ENCODE measurements around the gene GPR75. TPM values are rescaled to one million over a fixed set of nuclear protein-coding genes. Genes with fewer than 3 reads are reported as not detected.
"Not testable (repeated sequence)": the region's sequence is repeated elsewhere in the genome, so short reads cannot be mapped to it uniquely, and the experiment has no call there.

GPR75 gene
- total RNA-seq, 1 donor from 2014 or later, result 3.7 TPM

- Mint-ChIP-seq H3K27me3 (ENCODE audit: insufficient read depth) (no peaks in the 10 kb centered on the region), H3K4me1 (ENCODE audit: low read depth) (no peaks in the 10 kb centered on the region), H3K36me3 (ENCODE audit: low read depth) (peaks cover 20% of the 10 kb centered on the region), H3K27ac (no peak overlapping the region), H3K4me3 (no peak overlapping the region), H3K9me3 (no peaks in the 10 kb centered on the region)
- intact Hi-C loops (cut with micrococcal nuclease), result no loop called here
- DNase-seq (ENCODE audit: low spot score), result no peak
Observed at GRCh38 chr2:53874401-53874950, 14.7 kb upstream of the GPR75 start.

GRCh38 chr2:53867773-53868172 is 8.0 kb upstream of the GPR75 start:
- intact Hi-C loops (cut with micrococcal nuclease), result loop anchor here (5.0 kb wide), 1 partner anchor 80 kb away; the partner anchor contains the start of genes ASB3 and ERLEC1
- Mint-ChIP-seq H3K36me3 (ENCODE audit: low read depth) (peaks cover 24% of the 10 kb centered on the region), H3K27me3 (ENCODE audit: insufficient read depth) (no peaks in the 10 kb centered on the region), H3K4me1 (ENCODE audit: low read depth) (no peaks in the 10 kb centered on the region), H3K27ac (no peak overlapping the region), H3K9me3 (no peaks in the 10 kb centered on the region), H3K4me3 (no peak overlapping the region)
- DNase-seq (ENCODE audit: low spot score), result no peak

- H3K9me3 Mint-ChIP-seq, result no peaks in the 10 kb centered on the region
- DNase-seq (ENCODE audit: low spot score), result no peak
- intact Hi-C loops (cut with micrococcal nuclease), result loop anchor here (5.0 kb wide), 1 partner anchor 80 kb away; the partner anchor contains the start of genes ASB3 and ERLEC1
Observed at GRCh38 chr2:53867169-53867568, 7.4 kb upstream of the GPR75 start.

GRCh38 chr2:53865962-53866361 is 6.2 kb upstream of the GPR75 start:
- intact Hi-C loops (cut with micrococcal nuclease), result loop anchor here (5.0 kb wide), 1 partner anchor 79 kb away; the partner anchor contains the start of genes ASB3 and ERLEC1
- H3K4me1 Mint-ChIP-seq (ENCODE audit: low read depth), result no peaks in the 10 kb centered on the region
- H3K9me3 Mint-ChIP-seq, result no peaks in the 10 kb centered on the region
- no peaks in the 10 kb centered on the region for H3K27me3 Mint-ChIP-seq (ENCODE audit: insufficient read depth)
- no peak overlapping the region for H3K4me3 Mint-ChIP-seq
- no peak overlapping the region for H3K27ac Mint-ChIP-seq
- no peak for DNase-seq (ENCODE audit: low spot score)
- peaks cover 24% of the 10 kb centered on the region for H3K36me3 Mint-ChIP-seq (ENCODE audit: low read depth)

More at GRCh38 chr2:53867169-53867568, 7.4 kb upstream of the GPR75 start:
- Mint-ChIP-seq H3K27ac (no peak overlapping the region), H3K36me3 (ENCODE audit: low read depth) (peaks cover 24% of the 10 kb centered on the region), H3K4me3 (no peak overlapping the region), H3K4me1 (ENCODE audit: low read depth) (no peaks in the 10 kb centered on the region), H3K27me3 (ENCODE audit: insufficient read depth) (no peaks in the 10 kb centered on the region)

GRCh38 chr2:53865264-53865663 is 5.5 kb upstream of the GPR75 start:
- Mint-ChIP-seq H3K27me3 (ENCODE audit: insufficient read depth) (no peaks in the 10 kb centered on the region), H3K4me3 (no peak overlapping the region), H3K36me3 (ENCODE audit: low read depth) (peaks cover 24% of the 10 kb centered on the region), H3K9me3 (no peaks in the 10 kb centered on the region), H3K4me1 (ENCODE audit: low read depth) (no peaks in the 10 kb centered on the region), H3K27ac (no peak overlapping the region)
- no peak for DNase-seq (ENCODE audit: low spot score)
- intact Hi-C loops (cut with micrococcal nuclease), result loop anchor here (5.0 kb wide), 1 partner anchor 78 kb away; the partner anchor contains the start of genes ASB3 and ERLEC1

- no peaks in the 10 kb centered on the region for H3K4me1 Mint-ChIP-seq (ENCODE audit: low read depth)
- H3K27me3 Mint-ChIP-seq (ENCODE audit: insufficient read depth), result no peaks in the 10 kb centered on the region
- DNase-seq (ENCODE audit: low spot score), result no peak
- no peaks in the 10 kb centered on the region for H3K9me3 Mint-ChIP-seq
- H3K36me3 Mint-ChIP-seq (ENCODE audit: low read depth), result peaks cover 22% of the 10 kb centered on the region
- intact Hi-C loops (cut with micrococcal nuclease), result no loop called here
- no peak overlapping the region for H3K4me3 Mint-ChIP-seq
- no peak overlapping the region for H3K27ac Mint-ChIP-seq
Observed at GRCh38 chr2:53863538-53864227, 3.9 kb upstream of the GPR75 start.

GRCh38 chr2:53861824-53862223 is 2.1 kb upstream of the GPR75 start:
- DNase-seq (ENCODE audit: low spot score), result no peak
- Mint-ChIP-seq H3K9me3 (no peaks in the 10 kb centered on the region), H3K4me3 (no peak overlapping the region), H3K36me3 (ENCODE audit: low read depth) (peaks cover 17% of the 10 kb centered on the region), H3K4me1 (ENCODE audit: low read depth) (no peaks in the 10 kb centered on the region), H3K27me3 (ENCODE audit: insufficient read depth) (no peaks in the 10 kb centered on the region), H3K27ac (no peak overlapping the region)
- intact Hi-C loops (cut with micrococcal nuclease), result no loop called here

- H3K9me3 Mint-ChIP-seq, result no peaks in the 10 kb centered on the region
- intact Hi-C loops (cut with micrococcal nuclease), result no loop called here
- no peak for DNase-seq (ENCODE audit: low spot score)
- no peak overlapping the region for H3K27ac Mint-ChIP-seq
- H3K4me1 Mint-ChIP-seq (ENCODE audit: low read depth), result no peaks in the 10 kb centered on the region
- H3K36me3 Mint-ChIP-seq (ENCODE audit: low read depth), result peaks cover 9% of the 10 kb centered on the region
- H3K4me3 Mint-ChIP-seq, result no peak overlapping the region
- H3K27me3 Mint-ChIP-seq (ENCODE audit: insufficient read depth), result no peaks in the 10 kb centered on the region
Observed at GRCh38 chr2:53856272-53856671, 3.5 kb downstream of the GPR75 start.

GRCh38 chr2:53854678-53855077 is 5.1 kb downstream of the GPR75 start:
- intact Hi-C loops (cut with micrococcal nuclease), result no loop called here
- DNase-seq (ENCODE audit: low spot score), result no peak
- Mint-ChIP-seq H3K9me3 (no peaks in the 10 kb centered on the region), H3K36me3 (ENCODE audit: low read depth) (peaks cover 9% of the 10 kb centered on the region), H3K4me1 (ENCODE audit: low read depth) (no peaks in the 10 kb centered on the region), H3K4me3 (no peak overlapping the region), H3K27me3 (ENCODE audit: insufficient read depth) (no peaks in the 10 kb centered on the region), H3K27ac (no peak overlapping the region)

- intact Hi-C loops (cut with micrococcal nuclease), result no loop called here
- no peak for DNase-seq (ENCODE audit: low spot score)
- peaks cover 9% of the 10 kb centered on the region for H3K36me3 Mint-ChIP-seq (ENCODE audit: low read depth)
- no peak overlapping the region for H3K4me3 Mint-ChIP-seq
- no peaks in the 10 kb centered on the region for H3K4me1 Mint-ChIP-seq (ENCODE audit: low read depth)
- no peaks in the 10 kb centered on the region for H3K9me3 Mint-ChIP-seq
- H3K27me3 Mint-ChIP-seq (ENCODE audit: insufficient read depth), result no peaks in the 10 kb centered on the region
- H3K27ac Mint-ChIP-seq, result no peak overlapping the region
Observed at GRCh38 chr2:53852532-53852931, 7.2 kb downstream of the GPR75 start.

GRCh38 chr2:53851052-53851757 is 8.6 kb downstream of the GPR75 start:
- H3K27ac Mint-ChIP-seq; H3K36me3 Mint-ChIP-seq (ENCODE audit: low read depth); H3K9me3 Mint-ChIP-seq; H3K27me3 Mint-ChIP-seq (ENCODE audit: insufficient read depth); H3K4me3 Mint-ChIP-seq; H3K4me1 Mint-ChIP-seq (ENCODE audit: low read depth); intact Hi-C loops (cut with micrococcal nuclease); DNase-seq (ENCODE audit: low spot score): not testable (repeated sequence)

- Mint-ChIP-seq H3K36me3 (ENCODE audit: low read depth) (no peaks in the 10 kb centered on the region), H3K27ac (no peak overlapping the region), H3K9me3 (no peaks in the 10 kb centered on the region), H3K4me3 (no peak overlapping the region), H3K4me1 (ENCODE audit: low read depth) (no peaks in the 10 kb centered on the region), H3K27me3 (ENCODE audit: insufficient read depth) (no peaks in the 10 kb centered on the region)
- intact Hi-C loops (cut with micrococcal nuclease), result no loop called here
- DNase-seq (ENCODE audit: low spot score), result no peak
Observed at GRCh38 chr2:53848062-53848461, 11.7 kb downstream of the GPR75 start.

- Mint-ChIP-seq H3K36me3 (ENCODE audit: low read depth) (no peaks in the 10 kb centered on the region), H3K4me1 (ENCODE audit: low read depth) (no peaks in the 10 kb centered on the region), H3K27me3 (ENCODE audit: insufficient read depth) (no peaks in the 10 kb centered on the region), H3K9me3 (no peaks in the 10 kb centered on the region), H3K4me3 (no peak overlapping the region), H3K27ac (no peak overlapping the region)
- no peak for DNase-seq (ENCODE audit: low spot score)
- intact Hi-C loops (cut with micrococcal nuclease), result no loop called here
Observed at GRCh38 chr2:53843595-53843994, 16.2 kb downstream of the GPR75 start.

Measured in activated T-helper 1 cell treated with anti-CD3 and anti-CD28 coated beads, Interleukin-12 subunit alpha, Interleukin-12 subunit beta, Interleukin-2, Interleukin-4 antibody, amounts not matched to agents 30 ng/mL and 10 ng/mL and 1 ng/mL, durations not matched to agents 14 hours and 24 hours and 36 hours (primary cell).